22Rv1 (cell line): Measurements from ENCODE around the gene FOXO1.

Experiments
- ZFX ChIP-seq: fragments of 450-650 bp; IDR thresholded peaks from 2 replicates; pipeline ENCODE4 v1.6.1; 2017; ENCODE audit warnings: antibody characterized with exemption, borderline replicate concordance
- TF ChIP-seq, protein P1 (sequence below): fragments of 450-650 bp; IDR thresholded peaks from 2 replicates; pipeline ENCODE4 v1.5.1; 2017; ENCODE audit warnings: mild to moderate bottlenecking

DNA sequence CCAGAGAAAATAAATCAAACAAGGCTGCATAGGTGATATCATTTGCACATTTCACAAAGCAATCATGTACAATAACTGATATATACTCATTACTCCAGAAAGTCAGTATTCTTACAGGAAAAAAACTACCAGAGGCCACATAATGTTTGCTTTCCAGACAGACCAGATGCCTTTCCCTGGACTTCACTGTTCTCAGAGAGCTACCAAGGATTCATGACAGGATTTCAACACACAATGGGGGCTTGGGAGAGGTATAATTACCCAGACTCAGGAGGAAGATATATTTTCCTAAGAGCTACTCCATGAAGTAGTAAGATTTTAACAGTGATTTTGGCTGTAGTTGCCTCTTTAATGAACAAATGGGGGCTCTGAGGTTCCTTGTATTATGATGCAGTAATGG, 110.0 kb downstream of the FOXO1 start:
- TF ChIP-seq, protein P1, sequence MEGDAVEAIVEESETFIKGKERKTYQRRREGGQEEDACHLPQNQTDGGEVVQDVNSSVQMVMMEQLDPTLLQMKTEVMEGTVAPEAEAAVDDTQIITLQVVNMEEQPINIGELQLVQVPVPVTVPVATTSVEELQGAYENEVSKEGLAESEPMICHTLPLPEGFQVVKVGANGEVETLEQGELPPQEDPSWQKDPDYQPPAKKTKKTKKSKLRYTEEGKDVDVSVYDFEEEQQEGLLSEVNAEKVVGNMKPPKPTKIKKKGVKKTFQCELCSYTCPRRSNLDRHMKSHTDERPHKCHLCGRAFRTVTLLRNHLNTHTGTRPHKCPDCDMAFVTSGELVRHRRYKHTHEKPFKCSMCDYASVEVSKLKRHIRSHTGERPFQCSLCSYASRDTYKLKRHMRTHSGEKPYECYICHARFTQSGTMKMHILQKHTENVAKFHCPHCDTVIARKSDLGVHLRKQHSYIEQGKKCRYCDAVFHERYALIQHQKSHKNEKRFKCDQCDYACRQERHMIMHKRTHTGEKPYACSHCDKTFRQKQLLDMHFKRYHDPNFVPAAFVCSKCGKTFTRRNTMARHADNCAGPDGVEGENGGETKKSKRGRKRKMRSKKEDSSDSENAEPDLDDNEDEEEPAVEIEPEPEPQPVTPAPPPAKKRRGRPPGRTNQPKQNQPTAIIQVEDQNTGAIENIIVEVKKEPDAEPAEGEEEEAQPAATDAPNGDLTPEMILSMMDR: no peak
- TF ChIP-seq ZFX: no peak
